Dermis microvascular lymphatic vessel endothelial cell (primary cell): ENCODE data around the gene PDYN. TPM values are rescaled to one million over a fixed set of nuclear protein-coding genes. Genes with fewer than 3 reads are reported as not detected.

ENCODE experiments used
- DNase-seq, 2 donors: peaks; one replicate each; pipeline versions ENCODE4 v3.0.0 to v3.0.0-alpha.2; 2010; ENCODE audit warnings: low read depth in 2 of 2
- total RNA-seq: library from RNA; depleted of rRNA; stranded (reverse); fragments of >200 nt; gene quantifications from 2 replicates; pipeline ENCODE4 v1.2.1, GENCODE V29; 2014

PDYN gene
- total RNA-seq, 1 donor from 2014 or later: not detected

DNA sequence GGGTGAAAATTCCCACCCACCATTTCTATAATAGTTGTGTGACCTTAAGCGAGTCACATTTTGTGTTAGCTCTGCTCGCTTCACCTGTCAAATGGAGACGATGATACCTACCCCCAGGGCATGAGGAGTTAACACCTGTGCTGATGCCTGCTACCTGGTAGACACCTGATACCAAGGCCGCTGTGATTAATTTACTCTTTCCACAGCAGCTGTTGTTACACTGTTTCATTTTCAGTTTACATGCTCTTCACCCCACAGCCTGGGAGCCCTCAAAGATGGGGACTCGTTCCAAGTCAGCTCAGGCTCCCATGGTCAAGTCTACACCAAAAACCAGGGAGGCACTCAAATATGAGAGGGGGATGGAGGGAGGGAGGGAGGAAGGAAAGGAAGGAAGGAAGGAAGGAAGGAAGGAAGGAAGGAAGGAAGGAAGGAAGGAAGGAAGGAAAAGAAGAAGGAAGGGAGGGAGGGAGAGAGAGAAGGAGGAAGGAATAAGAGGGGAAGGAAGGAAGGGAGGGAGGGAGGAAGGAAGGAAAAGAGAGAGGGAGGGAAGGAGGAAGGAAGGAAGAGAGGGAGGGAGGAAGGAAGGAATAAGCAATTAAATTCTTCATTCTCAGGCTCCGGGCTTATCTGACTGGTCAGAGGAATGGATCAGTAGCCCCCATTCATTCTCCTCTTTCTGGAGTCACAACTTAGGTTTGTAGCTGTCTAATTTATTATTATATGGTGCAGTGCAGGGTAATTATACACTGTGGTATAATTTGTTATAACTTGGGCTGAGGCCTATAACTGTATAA is 40.9 kb downstream of the PDYN start:
- DNase-seq: no peak

DNA sequence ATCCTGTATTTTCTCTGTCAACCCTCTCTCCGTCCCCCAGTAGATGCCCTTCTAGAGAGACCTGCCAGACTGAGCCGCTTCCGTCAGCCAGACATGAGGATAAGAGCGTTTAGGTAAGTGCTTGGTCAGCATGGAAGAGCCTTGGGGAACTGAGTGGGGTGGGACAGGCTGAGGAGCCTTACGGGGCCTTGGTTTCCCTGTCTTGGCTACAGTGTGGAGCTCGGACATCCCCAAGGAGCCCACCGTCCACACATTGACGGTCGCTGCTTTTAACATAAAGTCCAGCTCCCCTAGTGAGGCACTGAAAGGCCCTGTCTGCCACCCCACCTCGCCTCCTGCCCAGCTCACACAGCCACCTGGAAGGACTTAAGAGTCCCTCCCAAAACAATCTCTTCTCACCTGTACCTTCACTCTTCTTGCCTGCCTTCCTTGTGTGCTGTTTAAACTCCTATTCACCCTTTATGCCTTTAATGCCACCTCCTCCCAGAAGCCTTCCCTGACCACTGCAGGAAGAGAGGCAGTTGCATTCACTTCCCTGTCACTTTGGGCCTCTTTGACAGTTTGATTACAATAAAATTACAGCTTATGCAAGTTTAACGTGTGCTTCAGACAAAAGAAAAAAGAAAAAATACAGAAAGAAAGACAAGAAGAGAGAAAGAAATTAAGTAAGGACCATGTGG is 42.3 kb downstream of the PDYN start:
- no peak for DNase-seq

DNA sequence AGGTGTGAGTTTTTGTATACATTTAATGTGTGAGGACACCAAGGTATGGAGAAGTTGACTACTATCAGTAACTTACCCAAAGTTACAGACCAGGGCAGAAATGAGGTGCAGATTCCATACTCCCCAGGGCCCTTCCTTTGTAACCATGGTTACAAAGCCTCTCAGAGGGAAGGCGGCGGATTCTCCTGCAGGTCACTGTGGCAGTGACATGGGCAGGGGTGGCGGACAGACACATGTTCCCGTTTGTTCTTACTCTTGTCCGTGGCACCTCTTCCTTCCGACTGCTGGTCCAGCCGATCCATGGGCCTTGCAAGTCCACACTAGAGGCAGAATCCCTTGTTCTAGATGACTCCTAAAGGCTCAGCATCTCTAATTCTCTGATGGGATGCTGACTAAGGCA is 43.0 kb downstream of the PDYN start:
- no peak for DNase-seq

DNA sequence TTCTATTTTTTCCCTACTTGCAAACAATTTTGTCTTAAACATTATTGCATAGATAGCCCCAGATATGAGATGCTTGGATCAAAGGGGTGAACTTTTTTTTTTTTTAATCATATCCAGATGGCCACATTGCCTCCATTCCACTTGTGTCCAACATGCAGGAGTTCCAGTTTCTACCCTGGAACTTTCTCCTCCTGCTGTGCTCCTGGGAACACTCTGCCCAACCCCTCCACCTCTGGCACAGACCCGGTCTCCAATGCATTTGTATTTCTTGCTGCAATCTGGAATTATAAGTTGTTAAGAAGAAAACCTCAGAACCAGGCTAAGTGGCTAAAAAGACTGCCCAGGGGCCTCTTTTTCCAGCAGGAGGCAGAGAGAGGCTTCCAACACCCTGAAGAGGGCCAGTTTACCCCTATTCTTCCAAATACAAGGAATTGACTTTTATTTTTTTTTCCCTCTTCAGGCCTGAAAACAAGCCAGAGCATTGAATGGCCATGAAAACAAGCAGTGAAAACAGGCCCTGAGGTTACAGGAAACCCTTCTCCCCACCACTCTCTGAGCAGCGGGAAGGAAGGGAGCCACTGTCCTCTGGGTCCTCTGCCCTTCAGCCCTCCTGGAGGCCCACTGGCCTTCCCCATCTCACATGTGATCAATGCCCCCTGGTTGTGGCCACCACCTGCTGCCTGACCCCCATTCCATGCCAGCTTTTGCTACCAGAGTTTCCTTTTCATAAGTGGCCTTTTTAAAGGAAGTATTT is 44.3 kb downstream of the PDYN start:
- DNase-seq: peak in 1 of 2 donors; percentile 37

DNA sequence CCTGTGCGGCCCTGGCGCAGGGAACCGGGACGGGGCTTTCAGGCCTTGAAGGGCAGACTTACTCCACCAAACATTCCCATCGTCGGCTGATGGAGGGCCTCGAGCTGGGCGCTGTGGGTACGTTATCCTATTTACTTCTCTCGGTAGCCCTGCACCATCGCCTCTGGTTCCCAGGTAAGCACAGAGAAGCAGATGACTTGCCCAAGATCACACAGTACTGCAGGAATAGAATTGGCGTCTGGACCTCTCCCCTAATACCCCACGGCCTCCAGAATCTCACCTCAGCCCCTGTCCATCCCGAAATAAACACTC is 46.4 kb downstream of the PDYN start:
- no peak for DNase-seq

DNA sequence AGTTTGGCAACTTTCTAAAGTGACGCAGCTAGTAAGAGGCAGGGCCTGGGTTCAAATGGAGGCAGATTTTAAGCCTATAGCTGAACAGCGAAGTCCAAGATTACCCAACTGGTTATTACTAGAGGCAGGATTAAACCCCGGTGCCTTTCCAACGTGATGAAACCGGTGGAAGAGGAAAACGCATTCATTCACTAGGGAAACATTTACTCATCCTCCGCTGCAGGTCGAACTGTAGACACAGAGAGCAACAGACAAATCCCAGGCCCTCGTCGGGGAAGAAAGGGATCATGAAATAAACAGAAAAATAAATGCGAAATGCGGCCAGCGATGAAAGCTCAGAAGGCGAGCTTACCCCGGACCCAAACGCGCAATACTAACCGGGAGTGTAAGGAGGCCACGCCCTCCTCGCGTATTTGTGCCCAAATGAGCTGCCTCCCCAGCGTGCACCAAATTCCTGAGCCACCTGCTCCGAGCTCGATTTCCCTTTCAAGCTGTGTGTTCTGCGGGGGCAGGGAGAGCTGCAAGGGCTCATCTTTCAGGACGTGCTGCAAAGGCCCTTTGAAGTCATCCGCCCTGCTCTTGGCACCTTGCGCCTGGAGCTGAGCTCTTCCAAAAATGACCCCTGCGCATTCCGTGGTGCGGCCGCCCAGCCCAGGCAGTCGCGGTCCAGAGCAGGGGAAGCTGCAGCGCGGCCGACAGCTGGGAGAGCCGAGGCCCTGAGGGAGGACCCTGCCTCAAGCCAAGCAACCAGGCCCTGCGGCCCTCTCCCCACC is 46.9 kb downstream of the PDYN start:
- peak; percentile 8 to 42 for DNase-seq

DNA sequence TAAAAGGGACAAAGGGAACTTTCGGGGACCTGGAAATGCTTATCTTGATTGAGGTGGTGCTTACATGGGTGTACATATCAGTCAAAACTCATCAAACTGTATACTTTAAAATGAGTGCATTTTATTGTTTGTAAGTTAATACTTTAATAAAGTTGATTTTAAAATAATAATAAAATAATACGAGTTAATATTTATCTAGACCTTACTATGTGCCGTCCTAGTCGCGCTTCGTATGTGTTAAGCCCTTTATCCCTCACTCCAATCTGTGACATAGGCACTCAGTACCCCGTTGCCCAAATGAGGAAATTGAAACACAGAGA is 47.5 kb downstream of the PDYN start:
- no peak for DNase-seq

DNA sequence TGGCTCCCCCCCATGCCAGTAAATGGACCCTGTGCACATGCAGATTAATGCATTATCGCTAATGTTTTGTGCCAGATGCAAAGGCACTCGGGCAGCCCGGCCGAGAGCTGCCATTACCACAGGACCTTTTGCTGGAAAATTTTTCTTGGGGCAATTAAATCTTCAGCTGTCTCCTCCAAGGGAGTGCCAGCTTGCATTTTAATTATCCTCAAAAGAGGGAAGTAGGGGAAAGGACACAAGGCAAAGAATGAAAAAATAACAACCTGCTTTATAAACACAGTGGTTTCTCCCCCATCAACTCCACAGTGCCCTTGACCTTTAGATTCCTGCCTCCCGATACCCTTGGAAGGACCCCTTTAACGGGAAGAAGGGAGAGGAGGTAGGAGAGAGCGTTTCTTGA is 48.2 kb downstream of the PDYN start:
- DNase-seq: no peak

DNA sequence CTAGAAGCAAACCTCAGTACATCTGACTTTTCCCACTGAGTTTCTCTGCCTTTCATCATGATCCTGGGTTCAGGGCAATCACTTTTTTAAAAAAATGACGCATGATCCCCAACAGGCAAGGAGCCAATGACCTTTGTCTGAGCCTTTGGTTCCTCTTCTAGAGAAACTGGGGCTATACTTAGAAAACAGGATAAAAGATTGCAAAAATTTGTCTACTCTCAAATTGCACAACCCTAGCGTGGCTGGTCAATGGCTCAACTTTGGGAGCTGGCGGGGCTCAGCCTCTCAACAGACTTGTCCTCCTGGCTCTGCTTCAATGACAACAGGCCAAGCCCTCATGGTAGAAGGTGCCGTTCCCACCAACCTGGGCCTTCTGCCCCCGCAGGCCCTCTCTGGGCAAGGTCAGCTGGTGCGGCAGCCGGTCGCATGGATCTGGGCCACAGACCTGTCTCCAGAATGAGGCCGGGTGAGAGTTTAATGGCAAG is 48.7 kb downstream of the PDYN start:
- no peak for DNase-seq

DNA sequence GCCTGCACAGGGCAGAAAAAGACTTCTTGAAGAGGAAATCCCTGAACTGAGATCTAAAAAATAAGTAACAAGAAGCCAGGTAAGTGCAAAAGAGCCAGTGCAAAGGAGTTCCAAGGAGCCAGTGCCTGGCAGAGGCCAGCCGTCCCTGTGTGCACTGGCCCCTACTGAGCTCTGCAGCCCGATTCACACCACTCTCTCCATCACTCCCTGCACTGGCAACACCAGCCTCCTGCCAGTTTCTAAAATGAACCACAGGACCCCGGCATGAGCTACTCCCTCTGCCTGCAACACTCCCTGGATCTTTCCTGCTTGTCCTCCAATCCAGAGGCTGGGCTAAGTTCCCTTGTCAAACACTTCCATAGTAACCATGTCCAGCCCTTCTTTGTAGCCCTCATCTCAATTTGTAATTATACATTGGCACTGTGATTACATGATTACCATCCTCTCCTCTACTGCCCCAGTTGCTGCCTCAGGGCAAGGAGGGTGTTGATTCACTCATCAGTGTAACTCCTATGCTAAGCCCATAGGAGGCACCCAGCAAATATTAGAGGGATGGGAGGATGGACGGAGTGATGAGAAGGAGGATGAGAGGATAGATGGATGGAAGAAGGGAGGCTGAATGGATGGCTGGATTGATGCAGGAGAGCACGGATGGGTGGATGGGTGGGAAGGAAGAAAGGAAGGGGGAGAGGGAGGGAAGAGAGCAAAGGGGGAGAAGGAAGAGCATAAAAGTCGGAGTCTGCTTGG is 49.3 kb downstream of the PDYN start:
- DNase-seq: no peak

DNA sequence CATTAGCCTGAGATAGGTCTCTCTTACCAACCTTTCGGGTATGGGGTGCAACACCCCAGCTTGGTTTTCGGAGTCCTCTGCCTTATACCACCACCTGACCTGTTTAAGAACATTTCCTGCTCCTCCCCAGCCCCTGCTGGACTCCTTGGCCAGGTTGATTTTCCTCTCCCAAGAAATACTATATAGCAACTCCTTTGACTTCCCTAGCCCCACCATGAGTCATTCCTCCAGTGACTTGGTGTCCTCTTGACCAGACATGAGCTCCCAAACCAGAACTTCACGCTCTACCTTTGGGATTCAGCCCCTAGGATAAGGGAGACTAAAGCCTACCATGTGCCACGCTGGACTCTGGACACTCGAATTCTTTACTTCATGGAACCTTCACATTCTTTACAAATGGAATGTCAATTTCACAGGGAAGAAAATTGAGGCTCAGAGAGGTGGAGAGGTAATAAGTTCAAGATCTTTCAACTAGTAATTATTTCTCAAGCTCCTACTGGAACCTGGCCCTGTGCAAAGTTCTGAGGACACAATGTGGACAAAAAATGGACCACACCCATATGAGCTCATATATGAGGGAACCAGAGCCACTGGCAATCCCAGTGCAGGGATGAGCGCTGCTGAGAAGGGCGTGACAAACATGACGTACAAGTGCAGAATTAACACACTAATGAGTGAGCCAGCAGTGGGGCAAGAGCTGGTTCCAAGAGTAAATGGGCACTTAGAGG is 50.4 kb downstream of the PDYN start:
- no peak for DNase-seq

DNA sequence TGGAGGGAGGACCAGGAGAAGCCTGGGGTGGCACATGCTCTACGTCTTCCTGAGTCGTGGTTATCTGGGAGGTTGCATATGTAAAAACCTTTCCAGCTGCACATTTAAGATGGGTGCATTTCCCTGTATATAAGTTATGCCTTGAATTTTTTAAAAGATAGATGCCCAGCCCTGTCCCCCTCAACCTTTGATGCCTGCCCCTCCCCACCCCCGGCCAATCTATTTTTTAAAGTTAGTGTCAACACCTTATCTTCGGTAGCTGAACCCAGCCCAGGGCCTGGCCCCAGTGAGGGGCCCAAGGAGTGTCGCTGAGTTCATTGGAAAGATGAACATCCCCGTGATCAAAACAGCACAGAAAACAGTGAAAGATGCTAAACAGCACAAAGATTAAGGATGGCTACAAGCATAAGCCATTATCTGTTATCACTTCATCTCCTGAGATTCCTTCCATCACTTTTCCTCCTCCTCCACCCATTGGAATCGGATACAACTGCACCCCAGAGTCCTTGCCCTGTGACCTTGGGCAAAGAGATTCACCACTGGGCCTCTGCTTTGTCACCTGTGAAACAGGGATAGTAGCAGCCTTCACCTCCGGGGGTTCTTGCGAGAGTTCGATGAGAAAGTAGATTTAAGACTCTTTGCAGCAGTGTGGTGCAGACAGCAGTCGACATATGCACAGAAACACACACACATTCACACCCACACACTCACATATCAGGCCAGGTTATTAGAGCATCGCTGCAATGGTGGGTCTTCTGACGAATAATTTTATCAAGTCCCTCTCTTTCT is 51.2 kb downstream of the PDYN start:
- no peak for DNase-seq

DNA sequence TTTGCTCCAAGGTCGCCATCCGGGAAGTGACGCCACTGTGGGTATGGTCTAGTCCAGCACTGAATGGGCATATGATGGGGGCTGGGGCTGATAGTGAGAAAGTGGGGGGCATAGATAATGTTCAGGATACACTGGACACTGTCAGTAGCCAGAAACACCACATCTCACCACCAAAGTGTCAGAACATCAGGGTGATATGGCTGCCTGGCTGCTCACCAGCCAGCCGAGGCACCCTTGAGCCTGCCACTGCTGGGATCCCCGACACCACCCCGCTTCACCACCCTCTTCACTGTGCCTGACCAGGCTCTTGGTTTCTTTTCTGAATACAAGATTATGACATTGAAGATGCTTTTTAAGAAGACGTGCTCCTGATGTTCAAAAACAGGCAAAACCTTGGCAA is 51.8 kb downstream of the PDYN start:
- DNase-seq: no peak

DNA sequence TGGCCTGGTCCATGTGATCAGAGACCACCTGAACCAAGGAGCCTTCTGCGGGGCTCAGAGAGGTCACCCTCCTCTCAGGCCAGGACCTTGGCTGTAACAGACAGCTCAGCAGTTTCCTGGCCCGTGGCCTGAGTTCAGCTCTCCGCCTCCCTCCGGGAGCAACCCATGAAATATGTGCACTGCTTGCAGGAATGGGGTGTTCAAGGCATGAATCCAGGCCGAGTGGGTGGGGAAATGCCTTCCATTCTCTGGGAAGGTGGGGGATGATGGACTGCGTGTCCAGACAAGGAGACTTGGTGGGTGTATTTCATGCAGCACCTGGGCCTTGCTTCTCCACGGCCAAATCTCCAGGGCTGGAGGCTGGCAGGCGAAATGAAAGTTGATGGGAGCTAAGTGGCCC is 52.6 kb downstream of the PDYN start:
- DNase-seq: no peak

DNA sequence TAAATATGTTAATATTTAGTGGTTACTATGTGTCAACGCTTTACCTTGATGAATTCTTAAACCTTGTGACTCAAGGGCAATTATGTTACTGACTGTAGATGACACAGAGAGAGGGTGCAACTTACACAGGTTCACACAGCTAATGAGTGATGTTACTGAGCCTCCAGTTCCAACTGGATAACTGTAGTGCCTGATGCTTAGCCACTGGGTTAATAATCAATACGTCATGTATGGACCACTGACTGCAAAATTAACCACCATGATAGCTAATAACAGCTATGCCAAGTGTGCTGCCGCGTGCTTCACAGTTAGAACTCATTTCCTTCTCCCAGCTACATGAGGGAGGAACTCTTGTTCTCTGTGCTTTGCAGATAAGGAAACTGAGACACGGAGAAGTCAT is 53.3 kb downstream of the PDYN start:
- DNase-seq: no peak

DNA sequence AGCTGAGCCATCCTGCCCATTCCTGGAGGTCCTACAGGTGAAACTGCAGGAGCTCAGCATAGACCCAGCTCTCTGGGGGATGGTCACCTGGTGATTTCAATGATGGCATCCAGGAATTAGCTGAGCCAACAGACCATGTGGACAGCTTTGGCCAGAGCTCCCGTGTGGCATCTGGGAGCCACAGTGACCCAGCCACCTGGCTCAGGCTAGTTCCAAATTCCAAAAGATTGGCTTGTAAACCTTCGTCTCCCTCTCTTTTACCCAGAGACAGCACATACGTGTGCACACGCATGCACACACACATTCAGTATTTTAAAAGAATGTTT is 54.6 kb downstream of the PDYN start:
- no peak for DNase-seq

DNA sequence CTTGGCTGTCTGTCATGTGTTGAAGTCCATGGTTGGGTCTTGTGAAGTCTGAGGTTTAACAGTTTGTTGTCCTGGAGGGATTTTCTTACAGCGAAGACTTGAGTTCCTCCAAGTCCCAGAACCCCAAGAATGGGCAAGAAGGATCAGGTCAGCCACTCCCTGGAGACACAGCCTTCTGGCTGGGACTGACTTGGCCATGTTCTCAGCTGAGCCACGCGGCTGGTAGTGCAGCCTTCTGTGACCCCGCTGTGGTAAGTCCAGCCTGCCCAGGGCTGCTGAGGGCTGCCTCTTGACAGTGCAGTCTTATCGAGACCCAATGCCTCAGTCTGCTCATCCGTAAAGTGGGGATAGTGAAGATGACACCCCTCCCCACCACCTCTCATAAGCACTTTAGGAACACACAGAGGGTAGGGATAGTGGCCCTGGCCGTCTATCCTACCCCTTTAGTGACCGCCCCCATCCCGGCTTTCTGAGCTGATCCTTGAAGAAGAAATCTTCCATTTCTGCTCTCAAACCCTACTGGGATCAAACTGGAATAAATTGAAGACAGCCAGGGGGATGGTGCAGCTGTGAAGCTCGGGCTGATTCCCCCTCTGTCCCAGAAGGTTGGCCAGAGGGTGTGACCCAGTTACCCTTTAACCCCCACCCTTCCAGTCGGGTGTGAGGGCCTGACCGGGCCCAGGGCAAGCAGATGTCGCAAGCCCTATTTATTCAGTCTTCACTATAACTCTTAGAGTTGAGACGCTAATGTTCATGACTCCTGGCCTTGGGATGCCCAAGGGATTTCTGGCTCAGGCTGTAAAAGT is 55.2 kb downstream of the PDYN start:
- no peak for DNase-seq

DNA sequence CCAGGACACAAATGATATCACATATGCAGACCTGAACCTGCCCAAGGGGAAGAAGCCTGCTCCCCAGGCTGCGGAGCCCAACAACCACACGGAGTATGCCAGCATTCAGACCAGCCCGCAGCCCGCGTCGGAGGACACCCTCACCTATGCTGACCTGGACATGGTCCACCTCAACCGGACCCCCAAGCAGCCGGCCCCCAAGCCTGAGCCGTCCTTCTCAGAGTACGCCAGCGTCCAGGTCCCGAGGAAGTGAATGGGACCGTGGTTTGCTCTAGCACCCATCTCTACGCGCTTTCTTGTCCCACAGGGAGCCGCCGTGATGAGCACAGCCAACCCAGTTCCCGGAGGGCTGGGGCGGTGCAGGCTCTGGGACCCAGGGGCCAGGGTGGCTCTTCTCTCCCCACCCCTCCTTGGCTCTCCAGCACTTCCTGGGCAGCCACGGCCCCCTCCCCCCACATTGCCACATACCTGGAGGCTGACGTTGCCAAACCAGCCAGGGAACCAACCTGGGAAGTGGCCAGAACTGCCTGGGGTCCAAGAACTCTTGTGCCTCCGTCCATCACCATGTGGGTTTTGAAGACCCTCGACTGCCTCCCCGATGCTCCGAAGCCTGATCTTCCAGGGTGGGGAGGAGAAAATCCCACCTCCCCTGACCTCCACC is 56.4 kb downstream of the PDYN start:
- no peak for DNase-seq
